Lower lobe of right lung (tissue), 2 donors: ENCODE data around the gene MYL4. TPM values are rescaled to one million over a fixed set of nuclear protein-coding genes. Genes with fewer than 3 reads are reported as not detected.
A peak's percentile ranks its signal among the peaks of the same experiment; 100 is the strongest.
"Not testable (repeated sequence)": the region's sequence is repeated elsewhere in the genome, so short reads cannot be mapped to it uniquely, and the experiment has no call there.

ENCODE experiments used
- ATAC-seq, 2 donors: fragments of 200-7000 bp; cut with Tn5 transposase; one replicate each; pipeline ENCODE4 v1.9.1; 2020 to 2022; ENCODE audit warnings: mild to moderate bottlenecking in 2 of 2, moderate library complexity in 2 of 2
- DNase-seq: peaks from one replicate; pipeline ENCODE4 v3.0.0-alpha.2; 2020
- H3K27ac ChIP-seq: fragments of 200-600 bp; one replicate; pipeline ENCODE4 v1.8.0; 2022
- H3K27me3 ChIP-seq: fragments of 200-600 bp; one replicate; pipeline ENCODE4 v1.8.0; 2022; ENCODE audit warnings: low read depth
- H3K36me3 ChIP-seq: fragments of 200-600 bp; one replicate; pipeline ENCODE4 v1.8.0; 2022; ENCODE audit warnings: mild to moderate bottlenecking
- H3K4me1 ChIP-seq: fragments of 200-600 bp; one replicate; pipeline ENCODE4 v1.8.0; 2022
- H3K4me3 ChIP-seq: fragments of 200-600 bp; one replicate; pipeline ENCODE4 v1.8.0; 2022; ENCODE audit warnings: mild to moderate bottlenecking
- H3K9me3 ChIP-seq: fragments of 200-600 bp; one replicate; pipeline ENCODE4 v1.8.0; 2022
- CTCF ChIP-seq: fragments of 200-600 bp; IDR thresholded peaks from one replicate; pipeline ENCODE4 v1.8.0; 2022; ENCODE audit warnings: antibody characterized with exemption, mild to moderate bottlenecking
- intact Hi-C: fragments of 100-400 bp; cut with DNase I; formaldehyde crosslinking; loops from one replicate; pipeline ENCODE4 v1.11.0; 2022
- total RNA-seq: library from RNA; stranded (reverse); fragmentation: NEBNext Ultra II Directional; extraction: Animal tissue kit (Norgen Biotek cat#: 25700); gene quantifications from one replicate; pipeline ENCODE4 v1.2.1, GENCODE V29; 2021
- donor health status: DM: no; HTN: yes; CAD: no; lungs with severe emphysema.

The MYL4 gene
- total RNA-seq, 1 donor from 2014 or later = 3.0 TPM

- Histone ChIP-seq H3K4me3 (no peak overlapping the region), H3K4me1 (peaks cover 35% of the 10 kb centered on the region), H3K27ac (no peak overlapping the region), H3K27me3 (no peaks in the 10 kb centered on the region), H3K36me3 (peaks cover 56% of the 10 kb centered on the region), H3K9me3 (no peaks in the 10 kb centered on the region)
- intact Hi-C loops = no loop called here
- ATAC-seq = no peak
- no peak for DNase-seq
- no peak for TF ChIP-seq CTCF
These were observed 28.8 kb upstream of the MYL4 start for GRCh38 chr17:47180337-47180736.

- Histone ChIP-seq H3K36me3 (peaks cover 49% of the 10 kb centered on the region), H3K4me1 (peaks cover 42% of the 10 kb centered on the region)
- H3K27ac ChIP-seq, DNase-seq, H3K4me3 ChIP-seq, ATAC-seq, H3K27me3 ChIP-seq, intact Hi-C loops, H3K9me3 ChIP-seq: not testable (repeated sequence)
These were observed 28.2 kb upstream of the MYL4 start for GRCh38 chr17:47180988-47181387.

GRCh38 chr17:47184681-47185080, 24.5 kb upstream of the MYL4 start:
- Histone ChIP-seq H3K4me1 (peaks cover 61% of the 10 kb centered on the region), H3K4me3 (no peak overlapping the region), H3K27ac (no peak overlapping the region), H3K27me3 (no peaks in the 10 kb centered on the region), H3K9me3 (no peaks in the 10 kb centered on the region), H3K36me3 (peaks cover 18% of the 10 kb centered on the region)
- intact Hi-C loops = no loop called here
- ATAC-seq (no peak), DNase-seq (no peak)
- TF ChIP-seq CTCF = no peak

- TF ChIP-seq CTCF = no peak
- Histone ChIP-seq H3K4me3 (peak overlapping the region; percentile 82), H3K27ac (peak overlapping the region; percentile 96), H3K27me3 (no peaks in the 10 kb centered on the region), H3K9me3 (no peaks in the 10 kb centered on the region), H3K4me1 (peaks cover 46% of the 10 kb centered on the region), H3K36me3 (no peaks in the 10 kb centered on the region)
- peak in 1 of 2 donors; percentile 3 for ATAC-seq
- DNase-seq = no peak
- intact Hi-C loops = no loop called here
These were observed 20.8 kb upstream of the MYL4 start for GRCh38 chr17:47188271-47188875.

GRCh38 chr17:47188876-47189731, 20.0 kb upstream of the MYL4 start, which contains the start of gene CDC27:
Gene CDC27 (minus strand): TSS chr17:47189295. CDS start chr17:47189172, 123 bp downstream.
- H3K27ac ChIP-seq = peak within 1 kb of the TSS; percentile 96
- peak within 1 kb of the TSS; percentile 82 for H3K4me3 ChIP-seq
- TF ChIP-seq CTCF = no peak
- ATAC-seq (peak; percentile 98 to 99), DNase-seq (peak; percentile 99)
- no peaks in the 10 kb centered on the region for H3K9me3 ChIP-seq
- intact Hi-C loops = no loop called here
- no peaks in the 10 kb centered on the region for H3K27me3 ChIP-seq
- H3K4me1 ChIP-seq = peaks cover 39% of the 10 kb centered on the region
- no peaks in the 10 kb centered on the region for H3K36me3 ChIP-seq

- peak overlapping the region; percentile 96 for H3K27ac ChIP-seq
- intact Hi-C loops = no loop called here
- no peak for TF ChIP-seq CTCF
- no peaks in the 10 kb centered on the region for H3K36me3 ChIP-seq
- ATAC-seq (no peak), DNase-seq (no peak)
- H3K4me3 ChIP-seq = peak overlapping the region; percentile 82
- peaks cover 33% of the 10 kb centered on the region for H3K4me1 ChIP-seq
- H3K9me3 ChIP-seq = no peaks in the 10 kb centered on the region
- H3K27me3 ChIP-seq = no peaks in the 10 kb centered on the region
These were observed 19.4 kb upstream of the MYL4 start for GRCh38 chr17:47189732-47190237.
